Measurements from ENCODE around the gene DIAPH3. TPM values are rescaled to one million over a fixed set of nuclear protein-coding genes. Genes with fewer than 3 reads are reported as not detected.

Gene DIAPH3
- total RNA-seq, 1 experiment from 2014 or later: 27.6 TPM

DNA sequence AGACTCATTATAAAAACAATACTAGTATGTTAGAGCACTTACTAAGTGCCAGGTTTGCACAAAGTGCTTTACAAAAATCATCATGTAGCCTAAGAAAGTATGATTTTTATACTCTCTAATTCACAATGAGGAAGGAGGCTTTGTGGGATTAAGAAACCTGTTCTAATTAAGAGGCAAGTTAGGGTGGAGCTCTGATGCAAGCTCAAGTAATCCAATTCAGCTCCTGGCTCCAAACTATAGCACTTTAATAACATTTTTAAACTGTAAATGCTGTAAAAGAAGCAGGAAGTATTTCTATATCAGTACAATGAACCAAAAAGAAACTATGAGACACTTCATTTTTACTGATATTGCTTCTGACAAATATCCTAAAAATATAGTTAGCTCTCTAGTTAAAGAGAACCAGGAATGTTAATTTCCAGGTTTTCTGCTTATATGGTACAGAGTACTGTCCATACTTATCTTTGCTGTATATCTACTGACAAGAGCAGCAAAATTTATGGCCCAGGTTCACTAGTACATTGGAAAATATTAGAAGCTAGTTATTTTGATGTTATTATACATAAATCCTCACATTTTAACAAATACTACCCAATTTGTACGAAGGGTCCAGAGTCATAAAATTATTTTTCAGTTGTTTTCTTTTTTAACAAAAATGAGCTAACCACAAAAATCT is 482.0 kb downstream of the DIAPH3 start:
- DNase-seq (ENCODE audit: low spot score): no peak
- Mint-ChIP-seq H3K36me3 (no peaks in the 10 kb centered on the region), H3K9me3 (no peaks in the 10 kb centered on the region), H3K4me3 (no peak overlapping the region), H3K27me3 (ENCODE audit: low read depth) (no peaks in the 10 kb centered on the region), H3K4me1 (peaks cover 29% of the 10 kb centered on the region), H3K27ac (no peak overlapping the region)
- no peak for ATAC-seq
- POLR2A ChIA-PET: no interaction called here
- CTCF ChIA-PET: interaction anchor here (1.0 to 3.1 kb wide), 6 partner anchors 89 to 752 kb away, joined by 3 to 12 read pairs (median 4); no protein-coding TSS in a partner anchor
- TF ChIP-seq, protein P1, sequence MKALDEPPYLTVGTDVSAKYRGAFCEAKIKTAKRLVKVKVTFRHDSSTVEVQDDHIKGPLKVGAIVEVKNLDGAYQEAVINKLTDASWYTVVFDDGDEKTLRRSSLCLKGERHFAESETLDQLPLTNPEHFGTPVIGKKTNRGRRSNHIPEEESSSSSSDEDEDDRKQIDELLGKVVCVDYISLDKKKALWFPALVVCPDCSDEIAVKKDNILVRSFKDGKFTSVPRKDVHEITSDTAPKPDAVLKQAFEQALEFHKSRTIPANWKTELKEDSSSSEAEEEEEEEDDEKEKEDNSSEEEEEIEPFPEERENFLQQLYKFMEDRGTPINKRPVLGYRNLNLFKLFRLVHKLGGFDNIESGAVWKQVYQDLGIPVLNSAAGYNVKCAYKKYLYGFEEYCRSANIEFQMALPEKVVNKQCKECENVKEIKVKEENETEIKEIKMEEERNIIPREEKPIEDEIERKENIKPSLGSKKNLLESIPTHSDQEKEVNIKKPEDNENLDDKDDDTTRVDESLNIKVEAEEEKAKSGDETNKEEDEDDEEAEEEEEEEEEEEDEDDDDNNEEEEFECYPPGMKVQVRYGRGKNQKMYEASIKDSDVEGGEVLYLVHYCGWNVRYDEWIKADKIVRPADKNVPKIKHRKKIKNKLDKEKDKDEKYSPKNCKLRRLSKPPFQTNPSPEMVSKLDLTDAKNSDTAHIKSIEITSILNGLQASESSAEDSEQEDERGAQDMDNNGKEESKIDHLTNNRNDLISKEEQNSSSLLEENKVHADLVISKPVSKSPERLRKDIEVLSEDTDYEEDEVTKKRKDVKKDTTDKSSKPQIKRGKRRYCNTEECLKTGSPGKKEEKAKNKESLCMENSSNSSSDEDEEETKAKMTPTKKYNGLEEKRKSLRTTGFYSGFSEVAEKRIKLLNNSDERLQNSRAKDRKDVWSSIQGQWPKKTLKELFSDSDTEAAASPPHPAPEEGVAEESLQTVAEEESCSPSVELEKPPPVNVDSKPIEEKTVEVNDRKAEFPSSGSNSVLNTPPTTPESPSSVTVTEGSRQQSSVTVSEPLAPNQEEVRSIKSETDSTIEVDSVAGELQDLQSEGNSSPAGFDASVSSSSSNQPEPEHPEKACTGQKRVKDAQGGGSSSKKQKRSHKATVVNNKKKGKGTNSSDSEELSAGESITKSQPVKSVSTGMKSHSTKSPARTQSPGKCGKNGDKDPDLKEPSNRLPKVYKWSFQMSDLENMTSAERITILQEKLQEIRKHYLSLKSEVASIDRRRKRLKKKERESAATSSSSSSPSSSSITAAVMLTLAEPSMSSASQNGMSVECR (CRISPR knock-in tag; IDR thresholded peaks at IDR 0.05; ENCODE audit: borderline replicate concordance): no peak
- TF ChIP-seq, protein P2, sequence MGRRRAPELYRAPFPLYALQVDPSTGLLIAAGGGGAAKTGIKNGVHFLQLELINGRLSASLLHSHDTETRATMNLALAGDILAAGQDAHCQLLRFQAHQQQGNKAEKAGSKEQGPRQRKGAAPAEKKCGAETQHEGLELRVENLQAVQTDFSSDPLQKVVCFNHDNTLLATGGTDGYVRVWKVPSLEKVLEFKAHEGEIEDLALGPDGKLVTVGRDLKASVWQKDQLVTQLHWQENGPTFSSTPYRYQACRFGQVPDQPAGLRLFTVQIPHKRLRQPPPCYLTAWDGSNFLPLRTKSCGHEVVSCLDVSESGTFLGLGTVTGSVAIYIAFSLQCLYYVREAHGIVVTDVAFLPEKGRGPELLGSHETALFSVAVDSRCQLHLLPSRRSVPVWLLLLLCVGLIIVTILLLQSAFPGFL (CRISPR knock-in tag; IDR thresholded peaks at IDR 0.05; ENCODE audit: borderline replicate concordance): no peak
- TF ChIP-seq NFYB (CRISPR knock-in tag; conservative IDR thresholded peaks at IDR 0.05; ENCODE audit: low read depth) (no peak), CREM (CRISPR knock-in tag; IDR thresholded peaks at IDR 0.05) (no peak), KAT7 (CRISPR knock-in tag; IDR thresholded peaks at IDR 0.05; ENCODE audit: borderline replicate concordance) (no peak), NR2C2 (CRISPR knock-in tag; IDR thresholded peaks at IDR 0.05) (no peak), ZNF121 (CRISPR knock-in tag; IDR thresholded peaks at IDR 0.05) (no peak), ETV6 (CRISPR knock-in tag; IDR thresholded peaks at IDR 0.05) (no peak), JUN (CRISPR knock-in tag; IDR thresholded peaks at IDR 0.05) (no peak), MXD4 (CRISPR knock-in tag; IDR thresholded peaks at IDR 0.05; ENCODE audit: borderline replicate concordance) (no peak), ZNF263 (CRISPR knock-in tag; IDR thresholded peaks at IDR 0.05; ENCODE audit: low read depth) (no peak)
- TF ChIP-seq, protein P3, sequence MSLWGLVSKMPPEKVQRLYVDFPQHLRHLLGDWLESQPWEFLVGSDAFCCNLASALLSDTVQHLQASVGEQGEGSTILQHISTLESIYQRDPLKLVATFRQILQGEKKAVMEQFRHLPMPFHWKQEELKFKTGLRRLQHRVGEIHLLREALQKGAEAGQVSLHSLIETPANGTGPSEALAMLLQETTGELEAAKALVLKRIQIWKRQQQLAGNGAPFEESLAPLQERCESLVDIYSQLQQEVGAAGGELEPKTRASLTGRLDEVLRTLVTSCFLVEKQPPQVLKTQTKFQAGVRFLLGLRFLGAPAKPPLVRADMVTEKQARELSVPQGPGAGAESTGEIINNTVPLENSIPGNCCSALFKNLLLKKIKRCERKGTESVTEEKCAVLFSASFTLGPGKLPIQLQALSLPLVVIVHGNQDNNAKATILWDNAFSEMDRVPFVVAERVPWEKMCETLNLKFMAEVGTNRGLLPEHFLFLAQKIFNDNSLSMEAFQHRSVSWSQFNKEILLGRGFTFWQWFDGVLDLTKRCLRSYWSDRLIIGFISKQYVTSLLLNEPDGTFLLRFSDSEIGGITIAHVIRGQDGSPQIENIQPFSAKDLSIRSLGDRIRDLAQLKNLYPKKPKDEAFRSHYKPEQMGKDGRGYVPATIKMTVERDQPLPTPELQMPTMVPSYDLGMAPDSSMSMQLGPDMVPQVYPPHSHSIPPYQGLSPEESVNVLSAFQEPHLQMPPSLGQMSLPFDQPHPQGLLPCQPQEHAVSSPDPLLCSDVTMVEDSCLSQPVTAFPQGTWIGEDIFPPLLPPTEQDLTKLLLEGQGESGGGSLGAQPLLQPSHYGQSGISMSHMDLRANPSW (CRISPR knock-in tag; conservative IDR thresholded peaks at IDR 0.05; ENCODE audit: low read depth): no peak
- TF ChIP-seq, protein P4, sequence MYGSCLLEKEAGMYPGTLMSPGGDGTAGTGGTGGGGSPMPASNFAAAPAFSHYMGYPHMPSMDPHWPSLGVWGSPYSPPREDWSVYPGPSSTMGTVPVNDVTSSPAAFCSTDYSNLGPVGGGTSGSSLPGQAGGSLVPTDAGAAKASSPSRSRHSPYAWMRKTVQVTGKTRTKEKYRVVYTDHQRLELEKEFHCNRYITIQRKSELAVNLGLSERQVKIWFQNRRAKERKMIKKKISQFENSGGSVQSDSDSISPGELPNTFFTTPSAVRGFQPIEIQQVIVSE (CRISPR knock-in tag; IDR thresholded peaks at IDR 0.05; ENCODE audit: borderline replicate concordance): no peak
- TF ChIP-seq, protein P5, sequence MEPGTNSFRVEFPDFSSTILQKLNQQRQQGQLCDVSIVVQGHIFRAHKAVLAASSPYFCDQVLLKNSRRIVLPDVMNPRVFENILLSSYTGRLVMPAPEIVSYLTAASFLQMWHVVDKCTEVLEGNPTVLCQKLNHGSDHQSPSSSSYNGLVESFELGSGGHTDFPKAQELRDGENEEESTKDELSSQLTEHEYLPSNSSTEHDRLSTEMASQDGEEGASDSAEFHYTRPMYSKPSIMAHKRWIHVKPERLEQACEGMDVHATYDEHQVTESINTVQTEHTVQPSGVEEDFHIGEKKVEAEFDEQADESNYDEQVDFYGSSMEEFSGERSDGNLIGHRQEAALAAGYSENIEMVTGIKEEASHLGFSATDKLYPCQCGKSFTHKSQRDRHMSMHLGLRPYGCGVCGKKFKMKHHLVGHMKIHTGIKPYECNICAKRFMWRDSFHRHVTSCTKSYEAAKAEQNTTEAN (CRISPR knock-in tag; IDR thresholded peaks at IDR 0.05): no peak
- TF ChIP-seq, protein P6, sequence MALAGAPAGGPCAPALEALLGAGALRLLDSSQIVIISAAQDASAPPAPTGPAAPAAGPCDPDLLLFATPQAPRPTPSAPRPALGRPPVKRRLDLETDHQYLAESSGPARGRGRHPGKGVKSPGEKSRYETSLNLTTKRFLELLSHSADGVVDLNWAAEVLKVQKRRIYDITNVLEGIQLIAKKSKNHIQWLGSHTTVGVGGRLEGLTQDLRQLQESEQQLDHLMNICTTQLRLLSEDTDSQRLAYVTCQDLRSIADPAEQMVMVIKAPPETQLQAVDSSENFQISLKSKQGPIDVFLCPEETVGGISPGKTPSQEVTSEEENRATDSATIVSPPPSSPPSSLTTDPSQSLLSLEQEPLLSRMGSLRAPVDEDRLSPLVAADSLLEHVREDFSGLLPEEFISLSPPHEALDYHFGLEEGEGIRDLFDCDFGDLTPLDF (CRISPR knock-in tag; IDR thresholded peaks at IDR 0.05): no peak

Data from WTC11 (cell line).